SH-SY5Y (cell line): ENCODE results near the gene MIEF1.

Source experiments
- GATA2 ChIP-seq: IDR thresholded peaks from 2 replicates; pipeline ENCODE4 v1.6.1; 2011; ENCODE audit warnings: mild to moderate bottlenecking, low read depth, low read length
- GATA3 ChIP-seq: IDR thresholded peaks from 2 replicates; pipeline ENCODE4 v1.6.1; 2011; ENCODE audit warnings: low read depth, mild to moderate bottlenecking, low read length, moderate library complexity

MIEF1 gene

GRCh38 chr22:39491696-39492095 lies 10.4 kb upstream of the MIEF1 start:
- TF ChIP-seq GATA2, result no peak
- no peak for TF ChIP-seq GATA3

- no peak for TF ChIP-seq GATA3
- no peak for TF ChIP-seq GATA2
Measured at GRCh38 chr22:39492186-39492585, 9.9 kb upstream of the MIEF1 start.

- TF ChIP-seq GATA3 (no peak), GATA2 (no peak)
Measured at GRCh38 chr22:39493759-39494158, 8.3 kb upstream of the MIEF1 start.

- TF ChIP-seq GATA2, result no peak
- TF ChIP-seq GATA3, result no peak
Measured at GRCh38 chr22:39494471-39495120, 7.5 kb upstream of the MIEF1 start.

- TF ChIP-seq GATA2 (no peak), GATA3 (no peak)
Measured at GRCh38 chr22:39496131-39496838, 5.8 kb upstream of the MIEF1 start.

- TF ChIP-seq GATA3 (no peak), GATA2 (no peak)
Measured at GRCh38 chr22:39497429-39497828, 4.7 kb upstream of the MIEF1 start.

GRCh38 chr22:39498368-39498767 lies 3.7 kb upstream of the MIEF1 start:
- TF ChIP-seq GATA2 (no peak), GATA3 (no peak)

GRCh38 chr22:39498802-39499201 lies 3.3 kb upstream of the MIEF1 start:
- no peak for TF ChIP-seq GATA3
- TF ChIP-seq GATA2, result no peak

- no peak for TF ChIP-seq GATA3
- TF ChIP-seq GATA2, result no peak
Measured at GRCh38 chr22:39500101-39500500, 2.0 kb upstream of the MIEF1 start.

- no peak for TF ChIP-seq GATA3
- no peak for TF ChIP-seq GATA2
Measured at GRCh38 chr22:39501644-39502108, 414 bp upstream of the MIEF1 start.

- no peak for TF ChIP-seq GATA2
- TF ChIP-seq GATA3, result no peak
Measured at GRCh38 chr22:39502789-39503409, 809 bp downstream of the MIEF1 start.

GRCh38 chr22:39503630-39504029 lies 1.5 kb downstream of the MIEF1 start:
- TF ChIP-seq GATA2, result no peak
- TF ChIP-seq GATA3, result no peak

- TF ChIP-seq GATA2 (no peak), GATA3 (no peak)
Measured at GRCh38 chr22:39504071-39504470, 2.0 kb downstream of the MIEF1 start.

GRCh38 chr22:39508393-39508792 lies 6.3 kb downstream of the MIEF1 start:
- TF ChIP-seq GATA2 (no peak), GATA3 (no peak)

GRCh38 chr22:39510529-39511149 lies 8.5 kb downstream of the MIEF1 start:
- TF ChIP-seq GATA3 (no peak), GATA2 (no peak)
